RWPE1 (cell line): ENCODE results near the gene PPP6R3.

Experiments
- CTCF ChIA-PET: fragments of 350-600 bp; sonication (Branson Sonifier 250); formaldehyde crosslinking; extraction: SDS; loops from one replicate; lab custom pipeline; 2021; lab: Yijun Ruan, JAX
- POLR2A ChIA-PET: fragments of 400-600 bp; formaldehyde crosslinking; extraction: SDS; loops from one replicate; lab custom pipeline; 2020; ENCODE audit warnings: antibody characterized with exemption; ENCODE audit not compliant: low non-redundant PET; lab: Yijun Ruan, JAX
- DNase-seq: peaks from one replicate; pipeline ENCODE4 v3.0.0; 2012; ENCODE audit warnings: low spot score
- H3K27ac ChIP-seq: fragments of 450-650 bp; 2 replicates; pipeline ENCODE4 v1.5.1; 2017
- TF ChIP-seq, protein P1 (sequence below): fragments of 450-650 bp; conservative IDR thresholded peaks from 2 replicates; pipeline ENCODE4 v1.5.1; 2017; ENCODE audit warnings: low read depth, mild to moderate bottlenecking

The PPP6R3 gene

DNA sequence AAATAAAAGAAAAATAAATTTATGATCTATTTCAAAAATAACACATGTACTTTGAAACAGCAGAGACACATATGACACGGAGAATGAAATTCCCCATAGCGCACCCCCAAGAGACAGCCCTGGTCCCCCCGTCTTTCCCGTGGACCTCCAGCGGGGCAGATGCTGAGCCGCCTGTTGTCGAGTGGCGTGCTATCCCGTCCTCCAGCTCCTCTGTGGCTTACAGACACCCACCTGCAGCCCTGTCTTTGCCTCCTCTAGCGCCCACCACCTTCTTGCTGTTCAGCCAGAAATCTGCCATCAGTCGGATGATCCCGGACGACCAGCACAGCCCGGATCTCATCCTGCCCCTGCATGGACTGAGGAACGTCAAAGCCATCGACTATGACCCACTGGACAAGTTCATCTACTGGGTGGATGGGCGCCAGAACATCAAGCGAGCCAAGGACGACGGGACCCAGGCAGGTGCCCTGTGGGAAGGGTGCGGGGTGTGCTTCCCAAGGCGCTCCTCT is 44.4 kb upstream of the PPP6R3 start:
- POLR2A ChIA-PET: no interaction called here

DNA sequence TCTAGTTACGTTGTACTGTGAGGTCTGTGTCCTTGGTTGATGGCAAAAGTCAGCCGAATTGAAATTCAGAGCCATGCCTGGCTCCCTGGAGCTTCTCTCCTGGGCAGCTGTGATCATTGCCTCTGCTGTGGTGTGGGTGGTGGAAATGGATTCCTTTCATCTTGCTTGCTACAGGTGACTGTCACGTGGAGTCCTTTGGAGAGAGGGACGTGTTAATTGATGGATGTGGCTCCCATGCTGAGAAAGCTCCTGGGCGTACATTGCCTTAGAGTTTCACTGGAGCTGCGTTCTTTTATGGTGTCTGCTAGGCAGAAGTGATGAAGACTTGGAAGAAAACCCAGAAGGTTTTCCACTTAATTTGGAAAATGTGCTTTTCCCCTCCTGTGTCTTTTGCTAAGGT is 41.9 kb upstream of the PPP6R3 start:
- TF ChIP-seq, protein P1, sequence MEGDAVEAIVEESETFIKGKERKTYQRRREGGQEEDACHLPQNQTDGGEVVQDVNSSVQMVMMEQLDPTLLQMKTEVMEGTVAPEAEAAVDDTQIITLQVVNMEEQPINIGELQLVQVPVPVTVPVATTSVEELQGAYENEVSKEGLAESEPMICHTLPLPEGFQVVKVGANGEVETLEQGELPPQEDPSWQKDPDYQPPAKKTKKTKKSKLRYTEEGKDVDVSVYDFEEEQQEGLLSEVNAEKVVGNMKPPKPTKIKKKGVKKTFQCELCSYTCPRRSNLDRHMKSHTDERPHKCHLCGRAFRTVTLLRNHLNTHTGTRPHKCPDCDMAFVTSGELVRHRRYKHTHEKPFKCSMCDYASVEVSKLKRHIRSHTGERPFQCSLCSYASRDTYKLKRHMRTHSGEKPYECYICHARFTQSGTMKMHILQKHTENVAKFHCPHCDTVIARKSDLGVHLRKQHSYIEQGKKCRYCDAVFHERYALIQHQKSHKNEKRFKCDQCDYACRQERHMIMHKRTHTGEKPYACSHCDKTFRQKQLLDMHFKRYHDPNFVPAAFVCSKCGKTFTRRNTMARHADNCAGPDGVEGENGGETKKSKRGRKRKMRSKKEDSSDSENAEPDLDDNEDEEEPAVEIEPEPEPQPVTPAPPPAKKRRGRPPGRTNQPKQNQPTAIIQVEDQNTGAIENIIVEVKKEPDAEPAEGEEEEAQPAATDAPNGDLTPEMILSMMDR: no peak
- POLR2A ChIA-PET: no interaction called here
- CTCF ChIA-PET: no interaction called here
- no peak for DNase-seq
- H3K27ac ChIP-seq: no peak overlapping the region

More for the DNA sequence above, 44.4 kb upstream of the PPP6R3 start:
- H3K27ac ChIP-seq: no peak overlapping the region
- DNase-seq: no peak
- TF ChIP-seq, protein P1: no peak
- CTCF ChIA-PET: no interaction called here

DNA sequence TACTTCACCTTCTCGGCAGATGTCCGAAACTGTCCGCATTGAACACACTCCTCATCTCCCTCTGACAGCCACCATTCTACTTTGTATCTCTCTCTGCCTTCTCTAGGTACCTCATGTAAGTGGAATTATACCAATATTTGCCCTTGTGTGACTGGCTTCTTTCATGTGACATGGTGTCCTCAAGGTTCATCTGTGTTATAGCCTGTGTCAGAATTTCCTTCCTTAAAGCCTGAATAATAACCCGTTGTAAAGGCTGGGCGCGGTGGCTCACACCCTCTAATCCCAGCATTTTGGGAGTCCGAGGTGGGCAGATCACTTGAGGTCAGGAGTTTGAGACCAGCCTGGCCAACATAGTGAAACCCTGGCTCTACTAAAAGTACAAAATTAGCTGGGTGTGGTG is 40.4 kb upstream of the PPP6R3 start:
- no peak overlapping the region for H3K27ac ChIP-seq
- DNase-seq: no peak
- POLR2A ChIA-PET: no interaction called here
- CTCF ChIA-PET: no interaction called here
- TF ChIP-seq, protein P1: no peak

DNA sequence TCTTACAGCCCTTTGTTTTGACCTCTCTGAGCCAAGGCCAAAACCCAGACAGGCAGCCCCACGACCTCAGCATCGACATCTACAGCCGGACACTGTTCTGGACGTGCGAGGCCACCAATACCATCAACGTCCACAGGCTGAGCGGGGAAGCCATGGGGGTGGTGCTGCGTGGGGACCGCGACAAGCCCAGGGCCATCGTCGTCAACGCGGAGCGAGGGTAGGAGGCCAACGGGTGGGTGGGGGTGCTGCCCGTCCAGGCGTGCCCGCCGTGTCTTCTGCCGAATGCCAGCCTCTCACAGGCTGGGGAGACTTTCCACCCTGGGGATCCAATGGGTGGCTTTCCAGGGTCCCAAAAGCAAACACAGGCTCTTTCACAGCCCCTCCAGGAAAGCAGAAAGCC is 37.1 kb upstream of the PPP6R3 start:
- H3K27ac ChIP-seq: no peak overlapping the region
- TF ChIP-seq, protein P1: no peak
- ChIA-PET POLR2A (no interaction called here), CTCF (interaction anchor here (0.7 kb wide), 1 partner anchor 80 kb away, joined by 4 read pairs; no protein-coding TSS in a partner anchor)
- DNase-seq: no peak

DNA sequence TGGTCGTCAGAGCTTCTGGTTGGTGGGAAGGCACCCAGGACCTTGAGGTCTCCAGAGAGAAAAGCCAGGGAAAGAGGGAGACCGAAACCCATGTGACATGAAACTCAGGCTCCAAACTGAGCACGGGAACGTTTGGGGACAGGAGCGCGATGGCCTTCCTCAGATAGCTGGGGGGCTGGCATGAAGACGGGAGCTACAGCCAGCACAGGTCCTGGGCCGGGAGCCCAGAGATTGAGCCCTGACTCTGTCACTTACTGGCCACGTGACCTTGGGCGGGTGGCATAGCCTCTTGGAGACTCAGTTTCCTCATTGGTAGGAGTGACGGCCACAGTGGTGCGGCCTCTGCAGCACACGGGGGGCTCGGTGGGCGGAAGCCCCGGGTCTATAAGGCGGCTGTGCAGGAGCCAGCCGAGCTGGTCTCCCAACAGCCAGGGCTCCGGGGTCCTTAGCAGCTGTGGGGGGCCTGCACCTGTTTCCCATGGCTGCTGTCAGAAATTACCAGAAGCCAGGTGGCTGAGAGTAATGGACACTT is 36.4 kb upstream of the PPP6R3 start:
- CTCF ChIA-PET: interaction anchor here (0.7 kb wide), 1 partner anchor 79 kb away, joined by 4 read pairs; no protein-coding TSS in a partner anchor
- TF ChIP-seq, protein P1: no peak
- POLR2A ChIA-PET: no interaction called here

DNA sequence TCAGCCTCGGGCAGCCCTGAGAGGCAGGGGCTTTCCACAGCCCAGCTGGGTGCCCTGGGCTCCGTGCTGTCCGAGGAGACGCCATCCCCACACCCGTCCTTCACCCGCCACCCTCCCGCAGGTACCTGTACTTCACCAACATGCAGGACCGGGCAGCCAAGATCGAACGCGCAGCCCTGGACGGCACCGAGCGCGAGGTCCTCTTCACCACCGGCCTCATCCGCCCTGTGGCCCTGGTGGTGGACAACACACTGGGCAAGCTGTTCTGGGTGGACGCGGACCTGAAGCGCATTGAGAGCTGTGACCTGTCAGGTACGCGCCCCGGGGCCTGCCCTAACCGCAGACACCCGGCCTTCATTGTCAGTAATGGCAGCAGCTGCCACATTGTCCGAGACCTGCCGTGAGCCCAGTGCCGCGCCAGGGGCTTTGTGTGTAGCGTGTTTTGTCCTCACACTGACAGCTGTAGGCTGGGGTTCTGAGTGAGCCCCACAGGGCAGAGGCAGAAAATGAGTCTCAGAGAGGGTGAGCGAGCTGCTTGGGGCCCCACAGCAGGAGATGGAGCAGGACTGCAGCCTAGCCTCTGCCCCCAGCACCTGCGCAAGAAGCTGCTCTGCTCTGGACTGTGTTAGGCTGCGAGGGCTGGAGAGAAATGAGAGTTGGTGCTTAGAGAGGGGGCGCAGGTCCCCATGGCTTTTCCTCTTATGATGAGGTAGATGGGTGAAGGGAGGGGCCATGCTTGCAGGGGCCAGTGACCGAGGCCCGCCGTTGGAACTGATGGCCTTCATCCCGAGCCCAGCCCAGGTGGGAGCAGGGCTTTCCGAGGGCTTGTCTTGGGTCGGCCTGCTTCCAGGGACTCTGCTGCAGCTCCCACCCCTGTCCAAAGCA is 35.3 kb upstream of the PPP6R3 start:
- ChIA-PET POLR2A (no interaction called here), CTCF (no interaction called here)

More for the DNA sequence above, 36.4 kb upstream of the PPP6R3 start:
- DNase-seq: no peak
- no peak overlapping the region for H3K27ac ChIP-seq

More for the DNA sequence above, 35.3 kb upstream of the PPP6R3 start:
- no peak overlapping the region for H3K27ac ChIP-seq
- TF ChIP-seq, protein P1: no peak
- no peak for DNase-seq
